ENCODE data around the gene CHRNA1. TPM values are rescaled to one million over a fixed set of nuclear protein-coding genes. Genes with fewer than 3 reads are reported as not detected.

The CHRNA1 gene
- total and polyA plus RNA-seq, 4 experiments from 2014 or later, result 0.26 to 1.8 TPM; not detected in 2

DNA sequence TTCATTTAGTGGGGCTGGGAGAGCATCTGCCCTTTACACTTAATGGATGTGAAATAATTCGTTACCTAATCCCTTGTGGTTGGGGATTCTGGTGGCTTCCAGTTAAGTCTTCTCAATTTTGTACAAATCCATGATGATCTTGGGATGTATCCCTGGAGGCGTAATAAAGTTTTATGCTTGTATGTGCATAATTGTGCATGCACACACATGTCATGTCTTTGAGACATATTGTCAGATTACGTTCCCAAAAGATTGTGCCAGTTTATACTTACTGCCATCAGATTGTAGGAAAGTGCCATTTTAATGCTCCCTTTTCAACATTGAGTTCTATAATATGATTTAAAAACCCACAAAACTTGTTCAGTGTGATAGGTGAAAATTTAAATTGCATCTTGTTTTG, 60.8 kb downstream of the CHRNA1 start:
- no peak overlapping the region for H3K4me3 ChIP-seq (ENCODE audit: low read length in 2 of 2)
- H3K27me3 ChIP-seq (ENCODE audit: insufficient read depth, low read length), result peaks cover 4% of the 10 kb centered on the region
- no peaks in the 10 kb centered on the region for H3K36me3 ChIP-seq (ENCODE audit: insufficient read depth, low read length)
- Mint-ChIP-seq H3K4me3 (no peak overlapping the region), H3K36me3 (no peaks in the 10 kb centered on the region), H3K27ac (no peak overlapping the region), H3K27me3 (peaks cover 4 to 8% of the 10 kb centered on the region in 2 donors), H3K4me1 (peaks cover 0 to 2% (median 0%) of the 10 kb centered on the region in 4 donors), H3K9me3 (no peaks in the 10 kb centered on the region)
- ChIA-PET POLR2A (ENCODE audit: partially characterized antibody) (no interaction called here), CTCF (ENCODE audit: partially characterized antibody) (interaction anchor here (9.9 to 12.1 kb wide), 2 partner anchors 15 to 47 kb away, joined by 116 to 153 read pairs; no protein-coding TSS in a partner anchor)
- DNase-seq, result no peak
- H3K9me3 ChIP-seq (ENCODE audit: control insufficient read depth in 1 of 2, low read length in 2 of 2), result no peaks in the 10 kb centered on the region
- no peaks in the 10 kb centered on the region for H3K4me1 ChIP-seq (ENCODE audit: insufficient read depth, low read length)
- no peak overlapping the region for H3K27ac ChIP-seq (ENCODE audit: low read depth, low read length)
- intact Hi-C loops (cut with micrococcal nuclease), result loop anchor here (10.0 kb wide), 1 partner anchor 981 kb away; no protein-coding TSS in a partner anchor

DNA sequence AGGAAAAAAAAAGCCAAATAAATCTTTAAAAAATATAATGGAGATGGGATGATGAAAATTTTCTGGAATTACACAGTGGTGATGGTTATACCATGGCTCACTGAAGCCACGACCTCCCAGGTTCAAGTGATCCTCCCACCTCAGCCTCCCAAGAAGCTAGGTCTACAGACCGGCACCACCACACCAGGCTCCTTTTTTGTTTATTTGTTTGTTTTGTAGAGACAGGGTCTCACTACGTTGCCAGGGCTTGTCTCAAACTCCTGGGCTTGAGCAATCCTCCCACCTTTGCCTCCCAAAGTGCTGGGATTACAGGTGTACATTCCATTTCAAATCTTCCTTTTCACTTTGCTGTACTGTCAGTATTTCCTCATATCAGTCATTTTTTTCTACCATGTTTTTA, 61.7 kb downstream of the CHRNA1 start:
- CTCF ChIA-PET (ENCODE audit: partially characterized antibody), result interaction anchor here (0.6 to 12.1 kb wide), 5 partner anchors 13 to 409 kb away, joined by 3 to 153 read pairs (median 23); no protein-coding TSS in a partner anchor
- no peak for DNase-seq
- POLR2A ChIA-PET (ENCODE audit: partially characterized antibody), result no interaction called here
- Mint-ChIP-seq H3K9me3 (no peaks in the 10 kb centered on the region), H3K36me3 (no peaks in the 10 kb centered on the region), H3K27ac (no peak overlapping the region), H3K4me3 (peak overlapping the region in 1 of 8 donors; percentile 26), H3K4me1 (peaks cover 0 to 2% (median 0%) of the 10 kb centered on the region in 4 donors), H3K27me3 (peaks cover 2 to 7% of the 10 kb centered on the region in 2 donors)
- H3K4me1 ChIP-seq (ENCODE audit: insufficient read depth, low read length), result no peaks in the 10 kb centered on the region
- no peak overlapping the region for H3K27ac ChIP-seq (ENCODE audit: low read depth, low read length)
- intact Hi-C loops (cut with micrococcal nuclease), result loop anchor here (10.0 kb wide), 1 partner anchor 982 kb away; no protein-coding TSS in a partner anchor
- no peak overlapping the region for H3K4me3 ChIP-seq (ENCODE audit: low read length in 2 of 2)
- H3K36me3 ChIP-seq (ENCODE audit: insufficient read depth, low read length), result no peaks in the 10 kb centered on the region
- H3K27me3 ChIP-seq (ENCODE audit: insufficient read depth, low read length), result no peaks in the 10 kb centered on the region
- no peaks in the 10 kb centered on the region for H3K9me3 ChIP-seq (ENCODE audit: control insufficient read depth in 1 of 2, low read length in 2 of 2)

- H3K27me3 ChIP-seq (ENCODE audit: insufficient read depth, low read length), result no peaks in the 10 kb centered on the region
- intact Hi-C loops (cut with micrococcal nuclease), result loop anchor here (1.0 to 10.0 kb wide), 4 partner anchors 49 to 985 kb away; no protein-coding TSS in a partner anchor
- peaks cover 0 to 1% (median 0%) of the 10 kb centered on the region in 8 donors for H3K9me3 Mint-ChIP-seq
- peak overlapping the region in 1 of 7 donors; percentile 4 for H3K27ac Mint-ChIP-seq
- POLR2A ChIA-PET (ENCODE audit: partially characterized antibody), result interaction anchor here (0.9 kb wide), 1 partner anchor 71 kb away, joined by 3 read pairs; no protein-coding TSS in a partner anchor
- H3K36me3 ChIP-seq (ENCODE audit: insufficient read depth, low read length), result no peaks in the 10 kb centered on the region
- H3K4me3 ChIP-seq (ENCODE audit: low read length in 2 of 2), result no peak overlapping the region
- H3K27ac ChIP-seq (ENCODE audit: low read depth, low read length), result no peak overlapping the region
- H3K4me1 ChIP-seq (ENCODE audit: insufficient read depth, low read length), result no peaks in the 10 kb centered on the region
- peaks cover 0 to 5% (median 4%) of the 10 kb centered on the region in 4 donors for H3K4me1 Mint-ChIP-seq
- peak in 4 of 5 donors; percentile 57 to 61 (median 60) for DNase-seq
- no peak overlapping the region for H3K4me3 Mint-ChIP-seq
- CTCF ChIA-PET (ENCODE audit: partially characterized antibody), result interaction anchor here (0.6 to 12.1 kb wide), 43 partner anchors 8 to 1428 kb away, joined by 3 to 153 read pairs (median 4); partner anchors contain the start of gene CHN1
- peaks cover 1 to 3% of the 10 kb centered on the region in 2 donors for H3K27me3 Mint-ChIP-seq
- no peaks in the 10 kb centered on the region for H3K36me3 Mint-ChIP-seq
- no peaks in the 10 kb centered on the region for H3K9me3 ChIP-seq (ENCODE audit: control insufficient read depth in 1 of 2, low read length in 2 of 2)
Observed at GRCh38 chr2:174699993-174700766, 64.1 kb downstream of the CHRNA1 start.

Other genes starting within 250 kb of the CHRNA1 start
- 100 to 1,000 TPM; 483 to 484 TPM for gene WIPF1, start 166.7 kb downstream of the CHRNA1 start, total RNA-seq
- 100 to 1,000 TPM in 1 of 2 donors, 10 to 100 TPM in 1; 79.2 to 169 TPM for gene WIPF1, start 166.7 kb downstream of the CHRNA1 start, polyA plus RNA-seq
- gene CHN1, start 240.9 kb upstream of the CHRNA1 start, total RNA-seq, result 1 to 10 TPM; 3.4 to 3.7 TPM
- 10 to 100 TPM; 14.1 to 15.3 TPM for gene CHN1, start 240.9 kb upstream of the CHRNA1 start, polyA plus RNA-seq

Measured in CD4-positive, alpha-beta memory T cell (primary cell).